Transverse colon (tissue), 4 donors: ENCODE data around the gene OCA2. TPM values are rescaled to one million over a fixed set of nuclear protein-coding genes. Genes with fewer than 3 reads are reported as not detected.

Experiments used
- DNase-seq: peaks from one replicate; pipeline ENCODE4 v3.0.0-alpha.2; 2019
- H3K27ac ChIP-seq, 4 donors: fragments of 200-600 bp; sonication (generic); 2 replicates each; pipeline ENCODE4 v1.5.1; 2016 to 2018; ENCODE audit warnings: inconsistent platforms in 4 of 4
- H3K27me3 ChIP-seq: fragments of 200-600 bp; sonication (generic); 2 replicates; pipeline ENCODE4 v1.5.1; 2017; ENCODE audit warnings: inconsistent platforms
- H3K36me3 ChIP-seq, 4 donors: fragments of 200-600 bp; sonication (generic); 2 replicates each; pipeline ENCODE4 v1.5.1; 2017 to 2019; ENCODE audit warnings: inconsistent platforms in 4 of 4
- H3K4me1 ChIP-seq, 4 donors: fragments of 200-600 bp; sonication (generic); 2 replicates each; pipeline ENCODE4 v1.5.1; 2017 to 2020; ENCODE audit warnings: inconsistent platforms in 4 of 4
- H3K4me3 ChIP-seq, 4 donors: fragments of 200-600 bp; sonication (generic); 1 replicate in 1 of 4; 2 replicates in 3 of 4; pipeline versions ENCODE4 v1.5.1 to v1.6.1; 2017 to 2019; ENCODE audit warnings: inconsistent platforms in 4 of 4
- H3K9me3 ChIP-seq, 2 donors: fragments of 200-600 bp; sonication (generic); 2 replicates each; pipeline ENCODE4 v1.5.1; 2017 to 2019; ENCODE audit warnings: inconsistent platforms in 2 of 2
- CTCF ChIP-seq, 5 experiments: fragments of 200-600 bp in 3 of 5; fragments of 450-650 bp in 2 of 5; sonication (generic) in 3 of 5; IDR thresholded peaks; 1 replicate in 2 of 5; 2 replicates in 3 of 5; pipeline ENCODE4 v1.5.1; 2016 to 2017; ENCODE audit warnings: antibody characterized with exemption in 5 of 5, inconsistent platforms in 3 of 5, mild to moderate bottlenecking in 2 of 5, moderate library complexity in 1 of 5
- EP300 ChIP-seq: sonication (generic); formaldehyde crosslinking; IDR thresholded peaks from one replicate; pipeline ENCODE4 v1.6.1; 2017; ENCODE audit warnings: antibody characterized with exemption, low read depth
- POLR2A ChIP-seq: fragments of 450-650 bp; IDR thresholded peaks from one replicate; pipeline ENCODE4 v1.6.1; 2016; ENCODE audit warnings: antibody characterized with exemption, mild to moderate bottlenecking, moderate library complexity
- POLR2AphosphoS5 ChIP-seq, 3 donors: sonication (generic); formaldehyde crosslinking; IDR thresholded peaks; one replicate each; pipeline ENCODE4 v1.6.1; 2016; ENCODE audit warnings: antibody characterized with exemption in 3 of 3
- WGBS, 2 donors: methylation state at CpG; one replicate each; pipeline ENCODE4 v1.1.5; 2018; ENCODE audit warnings: low coverage in 1 of 2; 5-methylcytosine and 5-hydroxymethylcytosine counted together
- in situ Hi-C, 4 donors: fragments of 200-750 bp; cut with MboI; loops; one replicate each; pipeline versions ENCODE4 v1.15.0 to v1.15.1; 2017; ENCODE audit warnings: low sequenced_read_pairs in 3 of 4, low pct_ligation_motif_present in 1 of 4, low pct_unique_long_range_greater_than_20kb in 1 of 4
- intact Hi-C: fragments of 100-400 bp; cut with DNase I; formaldehyde crosslinking; loops from one replicate; pipeline ENCODE4 v1.15.1; 2023; ENCODE audit warnings: low total_unique reads
- total RNA-seq, 4 donors: library from RNA; depleted of rRNA; stranded (reverse); fragments of >200 nt; gene quantifications; one replicate each; pipeline ENCODE4 v1.1.0, GENCODE V29; 2016

Gene OCA2
- total RNA-seq, 4 donors from 2014 or later = 1.4 to 1.9 TPM; not detected in 2

- no peaks in the 10 kb centered on the region for H3K9me3 ChIP-seq
- TF ChIP-seq POLR2A (no peak), POLR2AphosphoS5 (IDR thresholded peaks at IDR 0.05) (no peak), CTCF (IDR thresholded peaks at IDR 0.05) (no peak), EP300 (no peak)
- H3K27me3 ChIP-seq = no peaks in the 10 kb centered on the region
- no peak overlapping the region for H3K4me3 ChIP-seq
- no peaks in the 10 kb centered on the region for H3K4me1 ChIP-seq
- DNase-seq = no peak
- in situ Hi-C loops = no loop called here
- intact Hi-C loops = no loop called here
- 90% methylated on average over 7 of the region's 7 CpGs; no CpG with 5 or more reads in 1 of the 2 donors for WGBS, 2 donors
- H3K27ac ChIP-seq = no peak overlapping the region
- peaks cover 0 to 20% (median 5%) of the 10 kb centered on the region in 4 donors for H3K36me3 ChIP-seq
These were observed 31.5 kb upstream of the OCA2 start for GRCh38 chr15:28130651-28131050.

GRCh38 chr15:28129231-28129848, 30.2 kb upstream of the OCA2 start:
- peaks cover 0 to 20% (median 5%) of the 10 kb centered on the region in 4 donors for H3K36me3 ChIP-seq
- intact Hi-C loops = no loop called here
- 83 to 93% methylated on average over 1 to 9 of the region's 9 CpGs for WGBS, 2 donors

GRCh38 chr15:28128031-28128430, 28.9 kb upstream of the OCA2 start:
- Histone ChIP-seq H3K36me3 (peaks cover 0 to 20% (median 4%) of the 10 kb centered on the region in 4 donors), H3K4me1 (no peaks in the 10 kb centered on the region), H3K9me3 (no peaks in the 10 kb centered on the region), H3K27me3 (no peaks in the 10 kb centered on the region), H3K4me3 (no peak overlapping the region), H3K27ac (no peak overlapping the region)
- DNase-seq = no peak
- WGBS, 2 donors = 88% methylated on average over 5 to 11 of the region's 11 CpGs
- TF ChIP-seq POLR2A (no peak), CTCF (IDR thresholded peaks at IDR 0.05) (no peak), EP300 (no peak)
- in situ Hi-C loops = loop anchor here in 1 of 4 donors (10.0 kb wide), 1 partner anchor 103 kb away; no protein-coding TSS in a partner anchor
- intact Hi-C loops = no loop called here

More at GRCh38 chr15:28129231-28129848, 30.2 kb upstream of the OCA2 start:
- Histone ChIP-seq H3K27me3 (no peaks in the 10 kb centered on the region), H3K27ac (no peak overlapping the region), H3K4me1 (no peaks in the 10 kb centered on the region), H3K9me3 (no peaks in the 10 kb centered on the region), H3K4me3 (no peak overlapping the region)
- TF ChIP-seq EP300 = no peak
- in situ Hi-C loops = loop anchor here in 1 of 4 donors (10.0 kb wide), 1 partner anchor 105 kb away; no protein-coding TSS in a partner anchor
- DNase-seq = no peak

- no peak for DNase-seq
- Histone ChIP-seq H3K27me3 (no peaks in the 10 kb centered on the region), H3K9me3 (no peaks in the 10 kb centered on the region), H3K4me1 (no peaks in the 10 kb centered on the region), H3K27ac (no peak overlapping the region), H3K36me3 (peaks cover 0 to 15% (median 1%) of the 10 kb centered on the region in 4 donors), H3K4me3 (no peak overlapping the region)
- intact Hi-C loops = no loop called here
- 51 to 83% methylated on average over 3 to 11 of the region's 11 CpGs for WGBS, 2 donors
- TF ChIP-seq CTCF (IDR thresholded peaks at IDR 0.05) (no peak), POLR2AphosphoS5 (IDR thresholded peaks at IDR 0.05) (no peak), EP300 (no peak), POLR2A (no peak)
- in situ Hi-C loops = loop anchor here in 1 of 4 donors (10.0 kb wide), 1 partner anchor 102 kb away; no protein-coding TSS in a partner anchor
These were observed 27.9 kb upstream of the OCA2 start for GRCh38 chr15:28127036-28127435.
